Neuronal stem cell (in vitro differentiated cells): ENCODE results near the gene SPPL2B.

Source experiments
- DNase-seq: peaks from one replicate; pipeline ENCODE4 v3.0.0-alpha.2; 2013; ENCODE audit warnings: low spot score
- H2AFZ ChIP-seq: one replicate; pipeline ENCODE4 v1.6.1; 2013; ENCODE audit warnings: mild to moderate bottlenecking, low read length, inconsistent platforms
- H2AK5ac ChIP-seq: 2 replicates; pipeline ENCODE4 v1.6.1; 2013; ENCODE audit warnings: low read depth, mild to moderate bottlenecking, inconsistent platforms, low read length, moderate library complexity, mixed read lengths
- H2BK120ac ChIP-seq: 2 replicates; pipeline ENCODE4 v1.6.1; 2013; ENCODE audit warnings: low read depth, mild to moderate bottlenecking, inconsistent platforms, low read length, moderate library complexity, mixed read lengths
- H2BK12ac ChIP-seq: one replicate; pipeline ENCODE4 v1.6.1; 2013; ENCODE audit warnings: low read length, inconsistent platforms
- H2BK15ac ChIP-seq: 2 replicates; pipeline ENCODE4 v1.6.1; 2013; ENCODE audit warnings: mild to moderate bottlenecking, low read length, inconsistent platforms, mixed read lengths
- H2BK5ac ChIP-seq: one replicate; pipeline ENCODE4 v1.6.1; 2013; ENCODE audit warnings: inconsistent platforms, mild to moderate bottlenecking, low read length, moderate library complexity
- H3K14ac ChIP-seq: one replicate; pipeline ENCODE4 v1.6.1; 2013; ENCODE audit warnings: low read length, inconsistent platforms
- H3K18ac ChIP-seq: 2 replicates; pipeline ENCODE4 v1.6.1; 2013; ENCODE audit warnings: low read length, inconsistent platforms
- H3K23ac ChIP-seq: 2 replicates; pipeline ENCODE4 v1.6.1; 2013; ENCODE audit warnings: low read depth, mild to moderate bottlenecking, mixed read lengths, low read length, inconsistent platforms; ENCODE audit not compliant: poor library complexity
- H3K27ac ChIP-seq: replicated peaks from 3 replicates; pipeline ENCODE4 v1.5.1; 2013; ENCODE audit warnings: low read length, inconsistent platforms
- H3K27me3 ChIP-seq, 3 experiments: 2 replicates each; pipeline ENCODE4 v1.6.1; 2013; ENCODE audit warnings: low read length in 3 of 3, mild to moderate bottlenecking in 2 of 3, inconsistent platforms in 1 of 3, low read depth in 1 of 3, mixed read lengths in 1 of 3, moderate library complexity in 1 of 3; ENCODE audit not compliant: control insufficient read depth in 3 of 3, insufficient read depth in 3 of 3
- H3K36me3 ChIP-seq, 2 donors: replicated peaks in 1 of 2; 2 replicates each; pipeline ENCODE4 v1.6.1; 2013; ENCODE audit warnings: low read length in 2 of 2; ENCODE audit not compliant: control insufficient read depth in 2 of 2, insufficient read depth in 2 of 2
- H3K4ac ChIP-seq: 2 replicates; pipeline ENCODE4 v1.6.1; 2013; ENCODE audit warnings: inconsistent platforms, mild to moderate bottlenecking, low read length, moderate library complexity
- H3K4me1 ChIP-seq, 2 donors: 1 replicate in 1 of 2; 2 replicates in 1 of 2; pipeline ENCODE4 v1.6.1; 2013; ENCODE audit warnings: low read length in 2 of 2, low read depth in 1 of 2; ENCODE audit not compliant: control insufficient read depth in 2 of 2, insufficient read depth in 1 of 2
- H3K4me2 ChIP-seq: one replicate; pipeline ENCODE4 v1.6.1; 2013; ENCODE audit warnings: mild to moderate bottlenecking, low read length, inconsistent platforms; ENCODE audit not compliant: insufficient read depth, poor library complexity, severe bottlenecking
- H3K4me3 ChIP-seq, 2 donors: 2 replicates each; pipeline ENCODE4 v1.5.1; 2013; ENCODE audit warnings: low read length in 2 of 2, mild to moderate bottlenecking in 2 of 2, inconsistent platforms in 1 of 2, moderate library complexity in 1 of 2
- H3K79me1 ChIP-seq: one replicate; pipeline ENCODE4 v1.6.1; 2013; ENCODE audit warnings: low read depth, mild to moderate bottlenecking, inconsistent platforms, low read length, moderate library complexity
- H3K9ac ChIP-seq: one replicate; pipeline ENCODE4 v1.6.1; 2013; ENCODE audit warnings: mild to moderate bottlenecking, low read depth, low read length, inconsistent platforms; ENCODE audit not compliant: poor library complexity
- H3K9me3 ChIP-seq, 2 donors: replicated peaks in 1 of 2; 2 replicates each; pipeline versions ENCODE3 to v1.6.1; 2013; ENCODE audit warnings: low read length in 2 of 2, mild to moderate bottlenecking in 2 of 2, inconsistent platforms in 1 of 2, low read depth in 1 of 2, mixed read lengths in 1 of 2, moderate library complexity in 1 of 2; ENCODE audit not compliant: control insufficient read depth in 2 of 2, insufficient read depth in 1 of 2
- H4K8ac ChIP-seq: one replicate; pipeline ENCODE4 v1.6.1; 2013; ENCODE audit warnings: low read depth, mild to moderate bottlenecking, inconsistent platforms, low read length, moderate library complexity
- H4K91ac ChIP-seq: one replicate; pipeline ENCODE4 v1.6.1; 2013; ENCODE audit warnings: low read length, low read depth, mild to moderate bottlenecking, inconsistent platforms; ENCODE audit not compliant: poor library complexity
- WGBS, 2 donors: extraction: QIAGEN DNeasy Blood & Tissue Kit; methylation state at CpG; one replicate each; pipeline ENCODE4 v1.1.7; 2013; ENCODE audit warnings: missing lambda C conversion rate in 2 of 2, mixed read lengths in 1 of 2; ENCODE audit not compliant: insufficient read length in 2 of 2, insufficient replicate concordance in 1 of 2; ENCODE audit errors: extremely low coverage in 2 of 2; 5-methylcytosine and 5-hydroxymethylcytosine counted together

The SPPL2B gene

GRCh38 chr19:2360833-2361232 lies 32.3 kb downstream of the SPPL2B start:
- Histone ChIP-seq H3K4ac (no peak overlapping the region), H3K4me3 (no peak overlapping the region), H3K9ac (no peak overlapping the region), H3K27me3 (peaks cover 0 to 16% (median 3%) of the 10 kb centered on the region in 3 experiments), H2BK12ac (no peak overlapping the region), H2AK5ac (peak overlapping the region; percentile 59), H3K4me1 (peaks cover 0 to 2% of the 10 kb centered on the region in 2 donors), H3K27ac (no peak overlapping the region), H3K4me2 (no peak overlapping the region), H3K18ac (peak overlapping the region; percentile 44), H2BK120ac (no peak overlapping the region), H2BK5ac (peak overlapping the region; percentile 19), H3K9me3 (no peaks in the 10 kb centered on the region), H3K23ac (peak overlapping the region; percentile 83), H2AFZ (no peak overlapping the region), H4K91ac (no peak overlapping the region), H4K8ac (peak overlapping the region; percentile 94), H3K36me3 (no peaks in the 10 kb centered on the region), H2BK15ac (peak overlapping the region; percentile 65), H3K14ac (no peak overlapping the region), H3K79me1 (no peaks in the 10 kb centered on the region)
- no CpG with 5 or more reads among the region's 11 CpGs for WGBS, 2 donors
- DNase-seq = no peak

DNA sequence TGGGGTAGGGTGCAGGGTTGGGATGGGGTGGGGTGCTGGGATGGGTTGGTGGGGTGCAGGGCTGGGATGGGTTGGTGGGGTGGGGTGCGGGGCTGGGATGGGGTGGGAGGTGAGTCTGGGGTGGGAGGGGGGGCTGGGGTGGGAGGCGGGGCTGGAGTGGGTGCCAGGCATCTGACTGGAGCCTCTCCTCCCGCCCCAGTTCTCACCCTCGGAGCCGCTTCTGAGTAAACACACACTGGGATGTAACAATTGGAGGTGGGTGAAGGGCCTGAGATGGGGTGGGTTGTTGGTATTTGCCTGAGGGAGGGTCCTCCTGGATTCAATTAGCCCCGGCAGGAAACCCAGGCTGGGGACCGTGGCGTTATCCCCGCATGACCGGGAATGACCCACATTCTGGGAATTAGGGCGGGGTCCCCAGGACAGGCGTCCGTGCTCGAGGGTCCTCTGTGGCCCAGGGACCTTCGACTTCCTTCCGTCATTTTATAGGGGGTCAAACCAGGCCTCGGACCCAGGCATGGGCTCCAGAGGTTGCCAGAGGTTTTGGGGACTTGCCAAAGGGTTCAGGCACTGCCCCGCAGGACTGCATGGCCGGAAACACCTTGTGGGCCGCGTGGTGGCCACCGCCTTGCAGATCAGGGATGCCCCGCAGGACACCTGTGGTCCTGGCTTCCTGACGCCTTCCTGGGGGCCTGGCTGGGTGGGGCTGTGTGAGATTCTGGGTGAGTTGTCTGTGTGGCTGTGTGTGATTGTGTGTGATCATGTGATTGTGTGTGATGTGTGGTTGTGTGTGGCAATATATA lies 33.0 kb downstream of the SPPL2B start:
- Histone ChIP-seq H3K4me3 (no peak overlapping the region), H3K27me3 (peaks cover 0 to 16% (median 3%) of the 10 kb centered on the region in 3 experiments), H3K14ac (no peak overlapping the region), H2BK15ac (peak overlapping the region; percentile 9), H4K91ac (no peak overlapping the region), H4K8ac (no peak overlapping the region), H2BK120ac (peak overlapping the region; percentile 22), H3K4me1 (peaks cover 0 to 2% of the 10 kb centered on the region in 2 donors), H3K23ac (no peak overlapping the region), H2BK12ac (peak overlapping the region; percentile 16), H2AK5ac (no peak overlapping the region), H3K18ac (peak overlapping the region; percentile 83), H3K4ac (no peak overlapping the region), H3K27ac (no peak overlapping the region), H3K79me1 (no peaks in the 10 kb centered on the region), H3K9me3 (no peaks in the 10 kb centered on the region), H2AFZ (no peak overlapping the region), H2BK5ac (peak overlapping the region; percentile 48), H3K9ac (no peak overlapping the region), H3K4me2 (no peak overlapping the region), H3K36me3 (no peaks in the 10 kb centered on the region)
- no CpG with 5 or more reads among the region's 24 CpGs for WGBS, 2 donors
- DNase-seq = no peak

DNA sequence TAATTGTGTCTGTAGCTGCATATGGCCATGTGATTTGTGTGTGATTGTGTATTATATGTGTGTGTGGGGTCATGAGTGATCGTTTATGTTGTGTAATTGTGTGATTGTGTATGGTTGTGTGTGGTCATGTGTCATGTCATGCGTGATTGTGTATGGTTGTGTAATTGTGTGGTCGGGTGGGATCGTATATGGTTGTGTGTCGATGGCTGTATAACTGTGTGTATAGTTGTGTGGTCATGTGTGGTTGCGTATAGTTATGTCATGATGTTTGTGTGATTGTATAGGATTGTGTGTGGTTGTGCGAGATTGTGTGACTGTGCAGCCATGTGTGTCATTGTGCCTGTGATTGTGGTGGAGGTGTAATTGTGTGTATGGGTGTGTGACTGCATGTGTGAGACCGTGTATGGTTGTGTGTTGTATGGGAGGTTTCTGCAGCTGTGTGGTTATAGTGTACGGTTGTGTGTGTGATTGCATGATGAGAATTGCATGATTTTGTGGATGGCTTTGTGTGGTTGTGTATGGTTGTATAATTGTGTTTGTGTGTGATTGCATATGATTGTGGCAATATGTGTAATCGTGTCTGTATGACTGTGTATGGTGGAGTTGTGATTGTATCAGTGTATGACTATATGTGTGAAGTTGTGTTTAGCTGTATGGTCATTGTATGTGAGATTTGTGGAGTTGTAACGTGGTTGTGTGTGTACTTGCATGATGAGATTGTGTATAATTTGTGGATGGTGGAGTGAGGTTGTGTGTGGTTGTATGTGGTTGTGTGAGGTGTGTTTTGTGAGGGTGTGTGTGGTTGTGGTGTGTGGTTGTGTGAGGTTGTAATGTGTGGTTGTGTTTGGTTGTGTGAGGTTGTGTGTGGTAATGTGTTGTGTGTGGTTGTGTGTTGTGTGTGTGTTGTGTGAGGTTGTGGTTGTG lies 33.8 kb downstream of the SPPL2B start:
- Histone ChIP-seq H2BK120ac (peak overlapping the region; percentile 32), H3K27me3 (peaks cover 0 to 16% (median 3%) of the 10 kb centered on the region in 3 experiments), H3K4me2 (no peak overlapping the region), H3K9me3 (no peaks in the 10 kb centered on the region), H4K91ac (no peak overlapping the region), H3K36me3 (no peaks in the 10 kb centered on the region), H2BK15ac (peak overlapping the region; percentile 35), H4K8ac (no peak overlapping the region), H2AK5ac (no peak overlapping the region), H3K14ac (no peak overlapping the region), H3K79me1 (no peaks in the 10 kb centered on the region), H3K4me3 (peak overlapping the region in 1 of 2 donors; percentile 6), H3K9ac (no peak overlapping the region), H2BK12ac (no peak overlapping the region), H3K27ac (no peak overlapping the region), H2AFZ (no peak overlapping the region), H3K4ac (no peak overlapping the region), H3K18ac (no peak overlapping the region), H2BK5ac (no peak overlapping the region), H3K23ac (no peak overlapping the region), H3K4me1 (peaks cover 0 to 2% of the 10 kb centered on the region in 2 donors)
- DNase-seq = no peak
- WGBS, 2 donors = 100% methylated on average over 4 to 9 of the region's 11 CpGs

- H3K18ac ChIP-seq = peak overlapping the region; percentile 72
- peak overlapping the region; percentile 66 for H2BK12ac ChIP-seq
- no peak overlapping the region for H4K91ac ChIP-seq
- no peak overlapping the region for H2AFZ ChIP-seq
- no peak overlapping the region for H3K23ac ChIP-seq
- H3K14ac ChIP-seq = no peak overlapping the region
- no peak overlapping the region for H2AK5ac ChIP-seq
- no peak overlapping the region for H3K9ac ChIP-seq
- no peak overlapping the region for H2BK5ac ChIP-seq
- H3K36me3 ChIP-seq = no peaks in the 10 kb centered on the region
- WGBS, 2 donors = no CpG with 5 or more reads among the region's 15 CpGs
- H3K27ac ChIP-seq = no peak overlapping the region
- H3K79me1 ChIP-seq = no peaks in the 10 kb centered on the region
- H3K4me2 ChIP-seq = no peak overlapping the region
- peaks cover 0 to 2% of the 10 kb centered on the region in 2 donors for H3K4me1 ChIP-seq
- peak overlapping the region; percentile 35 for H2BK15ac ChIP-seq
- no peak for DNase-seq
- no peak overlapping the region for H4K8ac ChIP-seq
- H3K4me3 ChIP-seq = peak overlapping the region in 1 of 2 donors; percentile 6
- H3K27me3 ChIP-seq = peaks cover 0 to 16% (median 3%) of the 10 kb centered on the region in 3 experiments
- no peaks in the 10 kb centered on the region for H3K9me3 ChIP-seq
- H2BK120ac ChIP-seq = peak overlapping the region; percentile 32
- no peak overlapping the region for H3K4ac ChIP-seq
These were observed 34.5 kb downstream of the SPPL2B start for GRCh38 chr19:2362970-2363300.
